PFSK-1 (cell line): ENCODE results near the gene MXRA5.

Experiments used
- FOXP2 ChIP-seq: optimal IDR thresholded peaks from 2 replicates; pipeline ENCODE3; 2011; ENCODE audit warnings: borderline replicate concordance, control low read depth, inconsistent platforms; ENCODE audit not compliant: insufficient read depth; ENCODE audit errors: extremely low read length, extremely low read depth
- POLR2AphosphoS5 ChIP-seq: IDR thresholded peaks from 2 replicates; pipeline ENCODE4 v1.6.1; 2012; ENCODE audit warnings: low read depth, mild to moderate bottlenecking, control low read depth, low read length, moderate library complexity
- REST ChIP-seq, 2 experiments: IDR thresholded peaks; 2 replicates each; pipeline versions ENCODE4 v1.6.1 to v1.8.0; 2011 to 2012; ENCODE audit warnings: low read depth in 2 of 2, low read length in 2 of 2, control low read depth in 1 of 2, inconsistent platforms in 1 of 2, mild to moderate bottlenecking in 1 of 2, moderate library complexity in 1 of 2; ENCODE audit not compliant: insufficient read depth in 1 of 2
- SIN3A ChIP-seq: IDR thresholded peaks from 2 replicates; pipeline ENCODE4 v1.6.1; 2012; ENCODE audit warnings: mild to moderate bottlenecking, low read length, moderate library complexity, borderline replicate concordance; ENCODE audit not compliant: insufficient read depth
- TAF1 ChIP-seq: IDR thresholded peaks from 2 replicates; pipeline ENCODE4 v1.6.1; 2012; ENCODE audit warnings: low read length, control low read depth, borderline replicate concordance; ENCODE audit not compliant: insufficient read depth

Gene MXRA5

DNA sequence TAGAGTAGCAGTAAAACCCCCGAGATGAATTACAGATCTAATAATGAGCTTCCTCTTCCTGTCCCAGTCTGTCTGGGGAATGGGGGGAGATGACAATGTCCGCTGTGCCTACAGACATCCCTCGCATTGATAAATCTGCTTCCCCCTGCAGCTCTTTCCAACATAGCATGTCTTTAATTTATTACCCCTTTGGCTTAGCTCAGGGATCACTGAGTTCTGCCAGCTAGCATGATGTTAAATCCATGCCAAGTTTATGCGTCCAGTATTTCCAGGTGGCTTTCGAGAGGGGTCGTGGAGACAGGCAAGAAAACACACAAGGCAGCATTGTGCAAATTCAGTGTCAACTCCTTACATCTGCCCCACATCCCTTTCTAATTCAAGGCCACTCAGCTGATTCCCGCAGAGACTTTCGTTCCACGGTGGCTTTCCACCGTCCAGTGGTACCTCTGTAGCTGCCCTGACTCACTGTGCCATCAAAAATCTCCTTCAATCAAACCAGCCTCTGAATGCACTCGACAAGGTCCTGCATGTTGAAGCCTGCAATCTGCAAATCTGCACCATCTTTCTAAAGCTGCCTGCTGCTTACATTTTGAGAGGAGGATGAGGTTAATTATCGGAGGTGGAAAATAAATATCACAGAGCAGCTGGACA is 75.1 kb downstream of the MXRA5 start:
- TF ChIP-seq SIN3A (no peak), REST (IDR thresholded peaks at IDR 0.05; ENCODE audit: insufficient read depth in 1 of 2, low read depth in 2 of 2, low read length in 2 of 2) (no peak), TAF1 (no peak), FOXP2 (no peak), POLR2AphosphoS5 (no peak)

- TF ChIP-seq REST (IDR thresholded peaks at IDR 0.05; ENCODE audit: insufficient read depth in 1 of 2, low read depth in 2 of 2, low read length in 2 of 2), result no peak
These were observed 77.6 kb downstream of the MXRA5 start for GRCh38 chrX:3268829-3269228.

DNA sequence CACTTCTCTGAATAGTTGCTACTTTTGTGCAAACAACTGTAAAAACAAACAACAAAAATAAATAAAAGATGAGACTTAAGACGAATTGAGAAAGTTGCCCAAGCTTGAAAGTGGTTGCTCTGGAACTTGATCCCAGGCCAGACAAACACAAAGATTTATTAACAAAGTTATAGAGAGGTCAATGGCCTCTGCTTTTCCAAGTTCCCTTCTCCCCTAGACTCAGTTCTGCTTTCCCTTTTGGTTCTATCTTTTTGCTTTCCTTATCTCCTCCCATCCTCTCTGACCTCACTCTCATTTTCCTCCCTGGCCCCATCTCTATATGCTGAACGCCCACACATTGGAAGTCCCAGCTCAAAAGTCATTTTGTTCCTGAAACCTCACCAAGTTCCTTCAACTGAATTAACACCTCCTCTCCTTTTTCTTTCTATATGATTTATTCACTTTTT is 82.7 kb downstream of the MXRA5 start:
- TF ChIP-seq REST (IDR thresholded peaks at IDR 0.05; ENCODE audit: insufficient read depth in 1 of 2, low read depth in 2 of 2, low read length in 2 of 2), result no peak
- TF ChIP-seq TAF1, result no peak
- TF ChIP-seq POLR2AphosphoS5, result no peak
- TF ChIP-seq FOXP2, result no peak

- TF ChIP-seq TAF1, result no peak
- no peak for TF ChIP-seq FOXP2
- no peak for TF ChIP-seq SIN3A
- TF ChIP-seq REST (IDR thresholded peaks at IDR 0.05; ENCODE audit: insufficient read depth in 1 of 2, low read depth in 2 of 2, low read length in 2 of 2), result no peak
- no peak for TF ChIP-seq POLR2AphosphoS5
These were observed 83.6 kb downstream of the MXRA5 start for GRCh38 chrX:3262901-3263300.
